OCI-LY1 (cell line): Measurements from ENCODE around the gene RAB10.

Experiments used
- CTCF ChIP-seq: fragments of 200-600 bp; sonication (generic), shearing (Covaris generic); IDR thresholded peaks from 2 replicates; pipeline ENCODE4 v1.5.1; 2017; ENCODE audit warnings: mild to moderate bottlenecking, antibody characterized with exemption, low read length, moderate library complexity, mixed read lengths
- EZH2 ChIP-seq: fragments of 200-600 bp; sonication (generic), shearing (Covaris generic); IDR thresholded peaks from 2 replicates; pipeline ENCODE4 v1.8.0; 2017; ENCODE audit warnings: borderline replicate concordance, mixed run types, mild to moderate bottlenecking, antibody characterized with exemption, low read length, moderate library complexity, mixed read lengths

GRCh38 chr2:26170795-26171194 is 136.9 kb downstream of the RAB10 start:
- TF ChIP-seq EZH2 (no peak), CTCF (no peak)
